RWPE2 (cell line): Measurements from ENCODE around the gene SPATA13.

Experiments
- ATAC-seq: fragments of 200-7000 bp; cut with Tn5 transposase; 3 replicates; pipeline ENCODE4 v1.9.1; 2021; ENCODE audit warnings: low read depth
- DNase-seq: peaks from one replicate; pipeline ENCODE4 v3.0.0-alpha.2; 2020; ENCODE audit warnings: low spot score
- H3K27ac ChIP-seq: fragments of 450-650 bp; 2 replicates; pipeline ENCODE4 v1.5.1; 2017; ENCODE audit warnings: mild to moderate bottlenecking; ENCODE audit not compliant: poor library complexity, severe bottlenecking
- H3K27me3 ChIP-seq: fragments of 250-450 bp; sonication (Bioruptor Pico); 2 replicates; pipeline ENCODE4 v1.5.1; 2021; ENCODE audit warnings: mild to moderate bottlenecking, moderate library complexity; ENCODE audit not compliant: insufficient read depth, poor library complexity, severe bottlenecking
- H3K36me3 ChIP-seq: fragments of 250-450 bp; sonication (Bioruptor Pico); 2 replicates; pipeline ENCODE4 v1.5.1; 2020; ENCODE audit warnings: low read depth, mild to moderate bottlenecking, moderate library complexity
- H3K4me1 ChIP-seq: fragments of 250-450 bp; sonication (Bioruptor Pico); 2 replicates; pipeline ENCODE4 v1.5.1; 2021; ENCODE audit warnings: mild to moderate bottlenecking, moderate library complexity; ENCODE audit not compliant: insufficient read depth, poor library complexity, severe bottlenecking
- H3K4me3 ChIP-seq: fragments of 250-450 bp; sonication (Bioruptor Pico); 2 replicates; pipeline ENCODE4 v1.5.1; 2021; ENCODE audit warnings: mild to moderate bottlenecking, moderate library complexity; ENCODE audit not compliant: severe bottlenecking
- H3K9me3 ChIP-seq: fragments of 250-450 bp; sonication (Bioruptor Pico); 2 replicates; pipeline ENCODE4 v1.5.1; 2021; ENCODE audit warnings: mild to moderate bottlenecking, moderate library complexity; ENCODE audit not compliant: severe bottlenecking
- CTCF ChIP-seq: fragments of 450-650 bp; IDR thresholded peaks from one replicate; pipeline ENCODE4 v1.5.1; 2017; ENCODE audit warnings: mild to moderate bottlenecking, moderate library complexity; ENCODE audit not compliant: poor library complexity, severe bottlenecking

SPATA13 gene

GRCh38 chr13:24282256-24282655 is 121.7 kb downstream of the SPATA13 start:
- no peak overlapping the region for H3K4me3 ChIP-seq
- no peak overlapping the region for H3K27ac ChIP-seq
- DNase-seq (no peak), ATAC-seq (no peak)
- H3K36me3 ChIP-seq = no peaks in the 10 kb centered on the region
- H3K9me3 ChIP-seq = no peaks in the 10 kb centered on the region
- H3K4me1 ChIP-seq = no peaks in the 10 kb centered on the region
- no peaks in the 10 kb centered on the region for H3K27me3 ChIP-seq
- no peak for TF ChIP-seq CTCF

- no peak overlapping the region for H3K27ac ChIP-seq
- DNase-seq (no peak), ATAC-seq (no peak)
- no peaks in the 10 kb centered on the region for H3K27me3 ChIP-seq
- no peak for TF ChIP-seq CTCF
- H3K4me1 ChIP-seq = no peaks in the 10 kb centered on the region
- H3K9me3 ChIP-seq = no peaks in the 10 kb centered on the region
- H3K36me3 ChIP-seq = no peaks in the 10 kb centered on the region
- H3K4me3 ChIP-seq = no peak overlapping the region
Observed at GRCh38 chr13:24284889-24285565, 124.5 kb downstream of the SPATA13 start.

- Histone ChIP-seq H3K27me3 (no peaks in the 10 kb centered on the region), H3K36me3 (no peaks in the 10 kb centered on the region), H3K27ac (no peak overlapping the region), H3K4me3 (no peak overlapping the region), H3K9me3 (no peaks in the 10 kb centered on the region), H3K4me1 (no peaks in the 10 kb centered on the region)
- no peak for TF ChIP-seq CTCF
- no peak for ATAC-seq
- DNase-seq = no peak
Observed at GRCh38 chr13:24286624-24287023, 126.1 kb downstream of the SPATA13 start.

GRCh38 chr13:24287748-24288287 is 127.3 kb downstream of the SPATA13 start:
- DNase-seq (no peak), ATAC-seq (no peak)
- Histone ChIP-seq H3K27me3 (no peaks in the 10 kb centered on the region), H3K36me3 (no peaks in the 10 kb centered on the region), H3K4me3 (no peak overlapping the region), H3K27ac (no peak overlapping the region), H3K4me1 (no peaks in the 10 kb centered on the region), H3K9me3 (no peaks in the 10 kb centered on the region)
- no peak for TF ChIP-seq CTCF

- Histone ChIP-seq H3K36me3 (no peaks in the 10 kb centered on the region), H3K9me3 (no peaks in the 10 kb centered on the region), H3K4me1 (no peaks in the 10 kb centered on the region), H3K27me3 (no peaks in the 10 kb centered on the region), H3K4me3 (no peak overlapping the region), H3K27ac (no peak overlapping the region)
- TF ChIP-seq CTCF = no peak
- DNase-seq = no peak
- ATAC-seq = no peak
Observed at GRCh38 chr13:24288870-24289269, 128.3 kb downstream of the SPATA13 start.
